Germinal center (tissue), 1 donor: ENCODE results near the gene FKBP8.

Experiments
- DNase-seq: peaks from one replicate; pipeline ENCODE4 v3.0.0; 2012; ENCODE audit warnings: mixed read lengths, low spot score

The FKBP8 gene

DNA sequence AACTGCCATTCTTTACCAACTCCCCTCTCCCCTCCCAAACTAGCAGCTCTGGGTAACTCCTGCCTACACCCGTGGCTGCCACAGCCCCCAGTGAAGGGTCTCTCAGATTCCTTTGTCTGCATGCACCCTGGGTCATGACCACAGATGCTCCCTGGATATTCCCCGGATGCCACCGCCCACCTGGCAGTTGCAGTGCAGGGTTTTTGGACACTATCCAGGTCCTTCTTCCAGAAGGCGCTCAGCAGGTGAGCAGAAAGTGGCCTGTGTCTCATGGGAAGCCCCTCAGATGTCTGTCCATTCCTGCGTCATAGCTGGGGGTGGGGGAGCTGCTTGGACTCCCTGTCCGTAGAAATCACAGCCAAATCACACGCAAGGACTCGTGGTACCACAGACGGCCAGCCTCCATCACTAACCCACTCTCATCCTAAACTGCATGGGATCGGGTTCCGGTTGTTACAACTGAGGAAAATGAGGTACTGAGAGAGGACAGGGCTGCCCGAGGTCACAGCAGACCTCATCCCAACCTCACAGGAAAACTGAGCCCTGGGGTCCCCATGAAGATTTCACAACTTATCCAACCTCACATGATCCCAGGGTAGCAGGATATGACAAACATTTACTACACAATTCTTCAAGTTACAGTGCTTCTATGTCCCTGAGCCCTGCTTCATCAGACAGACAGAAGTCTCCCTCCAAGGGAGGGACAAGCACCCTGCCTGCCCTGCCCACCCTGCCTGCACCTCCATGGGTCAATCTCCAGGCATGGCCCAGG lies 60.1 kb downstream of the FKBP8 start:
- DNase-seq = no peak
